Right lobe of liver (tissue), 4 donors: ENCODE results near the gene DNAJA4.

ENCODE experiments used
- POLR2A ChIP-seq: fragments of 450-650 bp; IDR thresholded peaks from one replicate; pipeline ENCODE4 v1.6.1; 2017; ENCODE audit warnings: antibody characterized with exemption, mild to moderate bottlenecking
- TF ChIP-seq, protein P1 (sequence below), 4 donors: fragments of 200-600 bp in 3 of 4; fragments of 450-650 bp in 1 of 4; IDR thresholded peaks; one replicate each; pipeline versions ENCODE4 v1.5.1 to v1.8.0; 2016 to 2022; ENCODE audit warnings: antibody characterized with exemption in 4 of 4, mild to moderate bottlenecking in 2 of 4
- donor health status: DM: no; HTN: no; CAD: no.
- donor health status: DM: no; HTN: no; CAD: no.
- donor health status: DM: no; HTN: yes; CAD: no.

DNA sequence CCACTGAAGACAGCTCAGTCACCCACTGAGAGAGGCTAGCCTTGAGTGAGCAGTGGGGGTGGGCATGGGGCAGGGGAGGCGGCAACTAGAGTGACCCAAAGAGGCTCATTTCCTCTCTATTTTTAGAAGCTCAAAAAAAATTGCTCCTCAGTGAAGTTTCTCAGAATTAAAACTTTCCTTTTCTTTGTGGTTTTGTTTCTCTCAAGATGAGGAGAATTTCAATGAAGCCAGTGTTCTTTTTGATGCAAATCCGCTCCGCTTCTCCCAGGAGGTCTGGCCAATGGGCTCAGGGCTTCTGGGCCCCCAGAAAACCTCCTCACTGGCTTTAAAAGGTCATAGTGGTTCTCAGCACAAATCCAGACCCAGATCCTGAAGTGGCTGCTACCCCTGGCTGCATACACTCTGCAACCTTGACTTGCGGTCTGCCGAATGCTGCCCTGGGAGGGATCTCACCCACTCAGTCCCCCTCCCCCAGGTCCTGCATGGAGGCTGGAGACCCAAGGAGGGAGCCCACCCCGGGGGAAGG, 29.8 kb upstream of the DNAJA4 start, which contains the start of gene ACSBG1:
- TF ChIP-seq, protein P1, sequence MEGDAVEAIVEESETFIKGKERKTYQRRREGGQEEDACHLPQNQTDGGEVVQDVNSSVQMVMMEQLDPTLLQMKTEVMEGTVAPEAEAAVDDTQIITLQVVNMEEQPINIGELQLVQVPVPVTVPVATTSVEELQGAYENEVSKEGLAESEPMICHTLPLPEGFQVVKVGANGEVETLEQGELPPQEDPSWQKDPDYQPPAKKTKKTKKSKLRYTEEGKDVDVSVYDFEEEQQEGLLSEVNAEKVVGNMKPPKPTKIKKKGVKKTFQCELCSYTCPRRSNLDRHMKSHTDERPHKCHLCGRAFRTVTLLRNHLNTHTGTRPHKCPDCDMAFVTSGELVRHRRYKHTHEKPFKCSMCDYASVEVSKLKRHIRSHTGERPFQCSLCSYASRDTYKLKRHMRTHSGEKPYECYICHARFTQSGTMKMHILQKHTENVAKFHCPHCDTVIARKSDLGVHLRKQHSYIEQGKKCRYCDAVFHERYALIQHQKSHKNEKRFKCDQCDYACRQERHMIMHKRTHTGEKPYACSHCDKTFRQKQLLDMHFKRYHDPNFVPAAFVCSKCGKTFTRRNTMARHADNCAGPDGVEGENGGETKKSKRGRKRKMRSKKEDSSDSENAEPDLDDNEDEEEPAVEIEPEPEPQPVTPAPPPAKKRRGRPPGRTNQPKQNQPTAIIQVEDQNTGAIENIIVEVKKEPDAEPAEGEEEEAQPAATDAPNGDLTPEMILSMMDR (IDR thresholded peaks at IDR 0.05), result no peak
- no peak for TF ChIP-seq POLR2A
